ENCODE measurements around the gene KDM3B.
"Not testable (repeated sequence)": the region's sequence is repeated elsewhere in the genome, so short reads cannot be mapped to it uniquely, and the experiment has no call there.

The KDM3B gene

DNA sequence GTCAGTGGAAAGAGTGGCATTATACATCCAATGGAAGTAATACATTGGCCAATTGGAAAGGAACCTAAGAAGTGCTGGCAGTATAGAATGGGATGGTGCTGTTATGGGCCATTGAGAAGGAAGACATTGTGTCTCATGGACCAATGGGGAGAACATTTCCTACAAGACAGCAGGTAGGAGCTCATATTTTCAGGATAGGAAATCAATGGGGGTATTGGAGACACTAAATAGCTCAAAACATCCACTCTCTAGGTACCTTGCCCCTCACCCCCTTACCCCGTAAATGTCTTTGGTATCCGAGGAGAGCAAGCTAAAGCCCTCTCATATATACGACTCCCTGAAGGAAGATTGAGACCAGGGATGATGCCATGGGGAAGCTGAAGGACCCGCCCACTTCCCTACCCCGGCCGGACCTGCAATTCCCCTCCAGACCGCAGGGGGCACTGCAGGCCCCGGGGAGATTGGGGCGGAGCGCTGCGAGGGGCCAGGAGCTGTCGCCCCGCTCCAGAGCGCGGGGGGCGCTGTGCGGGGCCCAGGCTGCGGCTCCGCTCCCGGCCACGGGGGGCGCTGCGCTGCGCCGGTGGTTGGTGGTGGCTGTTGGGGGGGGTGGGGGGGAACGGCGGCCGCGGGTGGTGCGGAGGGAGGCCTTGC lies at the start of gene KDM3B:
Gene KDM3B (plus strand): TSS at position 615 of the 651 bp plus-strand sequence. CDS start 111 bp downstream, outside the sequence.
- DNase-seq (ENCODE audit: low read depth, low spot score): peak; percentile 88

DNA sequence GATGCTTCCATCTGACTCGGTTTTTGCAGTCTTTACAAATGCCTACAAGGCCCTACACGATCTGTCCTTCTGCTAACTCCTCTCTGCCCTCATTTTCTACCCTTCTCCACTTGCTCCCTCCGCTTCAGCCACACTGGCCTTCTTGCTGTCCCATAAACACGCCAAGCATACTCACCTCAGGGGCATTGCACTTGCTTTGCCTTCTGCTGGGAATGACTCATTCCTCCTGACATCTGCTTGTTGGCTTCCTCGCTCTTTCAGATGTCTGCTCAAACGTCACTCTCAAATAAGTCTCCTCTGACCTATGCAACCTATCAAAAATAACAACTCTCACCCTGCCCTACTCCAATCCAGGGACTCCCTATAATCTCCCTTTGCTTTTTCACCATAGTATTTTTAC lies 49.1 kb upstream of the KDM3B start:
- no peak for DNase-seq (ENCODE audit: low read depth, low spot score)

DNA sequence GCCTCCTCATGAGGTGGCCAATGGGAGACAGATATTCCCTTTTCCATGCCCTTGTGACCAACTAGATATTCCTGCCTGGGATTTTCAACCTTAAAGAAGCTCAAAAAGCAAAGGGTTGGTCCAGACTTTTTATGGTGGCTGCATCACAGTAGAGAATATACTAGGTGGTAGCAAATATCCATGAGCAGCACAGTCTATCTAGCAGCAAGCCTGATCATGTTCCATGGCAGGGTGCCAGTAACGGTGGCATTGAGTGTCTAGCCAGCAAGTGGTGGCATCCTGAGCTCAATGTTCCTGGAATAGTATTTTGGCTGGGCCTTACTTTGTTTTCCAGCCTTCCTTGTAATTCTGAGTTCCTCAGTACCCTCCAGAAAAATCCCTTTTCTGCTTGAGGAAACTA lies 46.7 kb upstream of the KDM3B start:
- DNase-seq (ENCODE audit: low read depth, low spot score): no peak

GRCh38 chr5:138315751-138316278 lies 36.7 kb upstream of the KDM3B start:
- DNase-seq (ENCODE audit: low read depth, low spot score): no peak

DNA sequence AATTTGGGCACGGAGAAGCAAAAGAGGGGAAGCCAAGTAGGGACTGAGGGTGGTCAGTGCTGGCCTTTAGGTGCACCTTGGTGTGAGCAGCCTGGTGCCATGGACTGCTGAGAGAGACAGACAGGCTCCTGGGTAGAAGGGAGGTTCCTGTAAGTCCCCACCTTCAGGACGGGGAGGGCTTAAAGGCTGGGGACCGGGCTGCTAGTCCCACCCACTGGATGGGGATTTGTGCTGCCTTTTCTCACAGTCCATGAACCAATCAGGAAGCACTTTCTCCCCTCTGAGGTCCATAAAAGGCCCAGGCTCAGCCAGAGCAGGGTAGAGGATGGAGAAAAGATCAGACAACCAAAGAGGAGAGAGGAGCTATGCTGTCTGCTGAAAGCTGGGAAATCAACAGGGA lies 36.1 kb upstream of the KDM3B start:
- DNase-seq (ENCODE audit: low read depth, low spot score): no peak

DNA sequence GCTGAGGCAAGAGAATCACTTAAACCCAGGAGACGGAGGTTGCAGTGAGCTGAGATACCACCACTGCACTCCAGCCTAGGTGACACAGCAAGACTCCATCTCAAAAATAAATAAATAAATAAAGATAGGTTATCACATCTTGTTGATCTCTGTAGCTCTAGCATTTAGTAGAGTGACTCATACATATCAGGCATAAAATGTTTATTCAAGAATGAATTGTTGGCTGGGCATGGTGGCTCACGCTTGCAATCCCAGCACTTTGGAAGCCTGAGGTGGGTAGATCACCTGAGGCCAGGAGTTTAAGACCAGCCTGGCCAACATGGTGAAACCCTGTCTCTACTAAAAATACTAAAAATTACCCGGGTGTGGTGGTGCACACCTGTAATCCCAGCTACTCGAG lies 34.3 kb upstream of the KDM3B start:
- not testable (repeated sequence) for DNase-seq (ENCODE audit: low read depth, low spot score)

GRCh38 chr5:138330813-138331448 lies 21.6 kb upstream of the KDM3B start:
- DNase-seq (ENCODE audit: low read depth, low spot score): no peak

DNA sequence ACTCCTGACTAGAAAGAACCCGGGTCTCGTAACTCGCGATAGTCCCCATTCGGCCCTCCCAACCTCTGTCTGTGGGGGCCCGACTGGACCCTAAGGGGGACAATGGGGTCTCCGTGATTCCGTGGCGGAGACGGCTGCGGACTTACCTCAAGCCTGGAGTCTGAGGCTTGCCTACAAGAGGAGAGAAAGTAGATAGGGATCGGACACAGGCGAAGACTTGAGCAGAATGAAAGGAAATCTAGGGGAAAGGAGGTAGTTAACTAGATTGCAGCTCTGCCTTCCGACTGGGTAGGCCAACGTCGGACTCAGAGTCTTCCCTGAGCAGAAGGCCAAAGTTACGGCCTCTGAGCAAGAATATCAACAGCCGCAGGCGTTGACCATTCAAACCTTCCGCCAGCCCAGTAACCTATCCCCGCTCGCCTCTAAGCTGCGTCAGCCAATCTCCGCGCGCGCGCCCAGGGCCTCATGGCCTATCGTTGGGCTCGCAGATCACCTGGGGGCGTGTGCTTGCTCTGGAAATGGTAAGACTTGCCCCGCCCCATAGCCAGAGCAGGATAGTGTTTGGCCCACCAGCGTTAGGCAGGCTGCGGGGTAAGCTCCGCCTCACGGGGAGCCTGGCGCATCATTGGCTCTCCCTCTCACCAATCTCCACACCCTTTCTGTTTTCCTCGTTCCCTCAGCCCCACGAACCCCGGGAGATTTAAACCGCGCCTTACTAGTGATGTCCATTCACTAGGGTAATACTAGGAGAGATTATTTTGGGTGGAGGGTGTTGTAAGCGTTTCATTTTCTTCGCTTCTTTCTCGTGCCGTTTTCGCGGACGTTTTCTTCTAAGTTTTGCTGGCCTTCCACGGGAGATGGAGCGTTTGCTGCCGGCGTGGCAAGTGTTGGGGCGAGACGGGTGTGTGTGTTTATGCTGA lies 20.8 kb upstream of the KDM3B start, which contains the start of gene CDC25C:
Gene CDC25C (minus strand): TSS at position 356 of the 920 bp plus-strand sequence. CDS start 624 bp downstream, outside the sequence.
- DNase-seq (ENCODE audit: low read depth, low spot score): peak; percentile 95

GRCh38 chr5:138334867-138335447 lies 17.5 kb upstream of the KDM3B start:
- no peak for DNase-seq (ENCODE audit: low read depth, low spot score)

DNA sequence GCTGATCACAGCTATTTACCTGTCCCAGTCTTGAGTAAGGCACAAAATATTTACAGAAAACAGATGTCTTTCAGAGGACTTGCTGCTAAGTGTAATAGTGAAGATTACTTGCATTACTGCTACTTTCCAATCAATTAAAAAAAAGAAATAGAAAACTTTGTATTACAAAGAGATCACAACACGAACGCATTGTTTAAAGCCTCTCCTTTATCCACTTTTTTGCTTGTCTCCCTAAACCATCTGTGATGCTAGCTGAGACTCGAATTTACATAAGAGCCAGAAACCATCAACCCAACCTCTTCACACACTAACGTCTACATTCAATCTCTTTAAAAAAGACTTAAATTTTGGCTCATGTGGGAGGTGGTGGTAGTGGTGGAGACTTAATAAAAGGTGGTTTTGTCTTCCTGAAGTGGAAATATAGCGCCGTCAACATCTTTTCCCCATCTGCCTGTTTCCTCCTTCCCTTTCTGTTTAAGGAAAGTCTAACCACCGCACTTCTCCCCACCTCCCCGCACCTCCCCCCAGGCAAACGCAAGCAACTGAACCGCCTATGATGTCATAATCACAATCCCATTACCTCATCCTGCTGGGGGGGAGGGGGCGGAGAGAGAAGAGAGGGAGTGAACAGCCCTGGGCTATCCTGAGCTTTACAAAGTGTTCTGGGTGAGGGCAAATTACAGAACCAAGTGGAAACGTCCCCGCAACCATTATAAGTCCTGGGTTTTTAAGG lies 15.4 kb upstream of the KDM3B start:
- no peak for DNase-seq (ENCODE audit: low read depth, low spot score)

DNA sequence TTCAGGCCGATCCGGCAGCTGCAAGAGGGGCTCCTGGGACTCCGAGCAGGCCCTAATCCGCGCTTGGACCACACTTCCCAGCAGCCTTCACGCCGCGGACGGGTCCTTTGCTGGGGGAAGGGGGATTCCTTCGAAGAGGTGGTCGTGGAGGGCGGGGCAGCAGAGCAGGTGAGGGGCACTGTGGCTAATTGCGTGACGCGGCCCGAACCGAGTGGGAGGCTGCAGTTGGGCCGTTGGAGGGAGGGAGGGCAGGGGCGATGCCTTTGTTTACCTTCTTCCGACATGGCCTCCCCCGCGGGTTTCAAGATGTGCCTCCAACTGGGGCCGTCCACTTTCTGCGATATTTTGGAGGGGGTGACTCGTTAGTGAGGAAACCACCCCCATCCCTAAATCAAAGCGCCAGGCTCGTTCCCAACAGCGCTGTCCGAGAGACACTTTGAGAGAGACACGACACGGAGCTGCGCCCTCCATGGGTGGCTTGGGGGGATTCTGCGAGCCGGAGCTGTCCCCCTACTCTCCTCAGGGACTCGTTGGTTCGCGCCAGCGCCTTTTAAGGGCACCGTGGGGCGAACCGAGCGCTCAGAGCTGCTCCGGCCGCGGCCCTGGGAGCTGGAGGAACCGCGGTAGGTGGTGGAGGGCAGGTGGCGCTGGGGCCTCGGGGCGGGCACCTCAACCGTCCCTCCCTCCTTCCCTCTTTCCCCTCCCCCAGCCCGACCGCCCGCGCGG lies 14.6 kb upstream of the KDM3B start, which contains the start of gene FAM53C:
Gene FAM53C (plus strand): TSS at position 582 of the 726 bp plus-strand sequence. CDS start 3,070 bp downstream, outside the sequence.
- peak; percentile 83 for DNase-seq (ENCODE audit: low read depth, low spot score)

DNA sequence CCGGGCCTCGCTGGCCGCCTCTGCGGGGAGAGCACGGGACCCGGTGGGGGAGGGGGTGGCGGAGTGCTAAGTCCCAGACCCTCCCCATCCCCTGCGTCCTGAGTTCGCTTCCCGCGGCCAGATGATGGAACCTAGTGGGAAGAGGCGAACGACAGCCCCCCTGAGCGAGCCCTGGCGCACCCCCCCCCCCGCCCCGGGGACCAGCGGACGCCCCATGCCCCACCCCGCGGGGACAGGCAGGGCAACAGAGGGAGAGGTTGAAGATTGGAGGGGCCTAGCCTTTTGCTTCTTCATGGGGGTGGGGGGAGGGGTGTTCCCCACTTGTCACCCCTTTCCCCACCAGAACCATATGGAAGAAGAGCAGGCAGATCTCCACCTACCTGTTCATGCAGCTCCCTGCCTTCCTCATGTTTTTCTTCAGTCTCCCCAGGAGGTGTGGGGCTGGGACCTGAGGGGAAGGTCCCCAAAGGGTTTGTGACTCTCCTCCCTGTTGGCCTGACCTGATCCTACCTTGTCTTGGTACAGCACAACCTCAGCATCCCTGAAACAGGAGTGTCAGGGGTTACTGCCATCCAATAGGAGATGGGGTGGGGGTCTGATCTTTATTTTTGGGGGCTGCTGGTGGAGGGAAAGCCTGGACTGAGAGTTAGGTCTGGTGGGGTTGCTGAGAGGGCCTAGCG lies 13.9 kb upstream of the KDM3B start:
- DNase-seq (ENCODE audit: low read depth, low spot score): no peak

DNA sequence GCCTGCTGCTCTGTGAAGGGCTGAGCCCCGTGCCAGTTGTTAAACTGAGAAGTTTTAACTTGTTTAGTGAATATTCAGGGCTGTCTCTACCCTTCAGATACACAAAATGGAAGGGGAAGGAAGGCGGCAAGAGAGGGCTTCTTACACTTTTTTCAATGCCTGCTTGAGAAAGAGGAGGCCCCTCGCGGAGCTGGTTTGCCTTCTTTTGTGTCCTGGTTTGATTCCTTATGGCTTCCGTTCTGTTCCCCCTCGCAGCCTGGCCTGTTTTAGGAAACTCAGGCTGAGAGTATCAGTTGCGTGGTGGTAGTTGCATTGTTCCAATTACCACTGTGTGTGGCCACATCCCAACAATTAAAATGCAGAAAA lies 13.4 kb upstream of the KDM3B start:
- DNase-seq (ENCODE audit: low read depth, low spot score): no peak

- no peak for DNase-seq (ENCODE audit: low read depth, low spot score)
Measured at GRCh38 chr5:138339464-138339863, 13.0 kb upstream of the KDM3B start.

DNA sequence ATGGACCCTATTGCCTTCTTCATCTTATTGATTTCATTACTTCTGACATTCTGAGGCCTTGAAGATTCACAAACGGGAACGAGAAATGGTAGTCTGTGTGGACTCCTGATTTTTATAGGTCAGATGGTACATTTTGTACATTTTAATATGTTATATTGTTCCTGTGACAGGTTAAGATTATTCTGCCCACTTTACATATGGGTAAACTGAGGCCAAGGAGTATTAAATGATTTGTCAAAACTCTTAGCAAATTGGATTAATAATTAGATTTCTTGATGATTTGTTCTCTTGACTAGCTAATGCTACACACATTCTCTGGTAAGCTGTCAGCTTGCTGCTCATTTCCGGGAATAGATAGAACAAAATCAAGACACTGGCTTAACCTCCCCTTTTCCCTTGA lies 12.5 kb upstream of the KDM3B start:
- no peak for DNase-seq (ENCODE audit: low read depth, low spot score)

GRCh38 chr5:138344887-138345622 lies 7.4 kb upstream of the KDM3B start:
- DNase-seq (ENCODE audit: low read depth, low spot score): no peak

DNA sequence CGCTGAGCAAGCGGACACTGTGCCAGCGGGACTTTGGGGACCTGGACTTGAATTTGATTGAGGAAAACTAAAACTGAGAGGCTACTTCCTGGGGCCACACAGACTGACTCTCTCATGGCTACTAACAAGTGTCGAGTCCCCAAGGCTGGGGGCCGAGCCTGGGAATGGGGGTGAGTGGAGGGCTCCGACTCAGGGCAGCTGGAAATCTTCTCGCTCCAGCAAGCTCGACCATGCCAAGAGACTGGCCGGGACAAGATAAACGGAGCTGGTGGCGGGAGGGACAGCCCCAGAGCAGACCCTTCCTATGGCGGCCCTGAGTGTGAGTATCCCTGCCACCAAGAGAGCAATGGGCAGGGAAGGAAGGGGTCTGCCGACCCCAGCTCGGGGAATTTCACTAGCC lies 5.6 kb upstream of the KDM3B start:
- no peak for DNase-seq (ENCODE audit: low read depth, low spot score)

GRCh38 chr5:138349852-138350562 lies 2.5 kb upstream of the KDM3B start:
- no peak for DNase-seq (ENCODE audit: low read depth, low spot score)

Data from activated CD4-positive, CD25-positive, alpha-beta regulatory T cell treated with anti-CD3 and anti-CD28 coated beads, Interleukin-2, amount 50 U/mL, for 16 hours (primary cell).